HG03108 (cell line): ENCODE results near the gene RAD51B.
A peak's percentile ranks its signal among the peaks of the same experiment; 100 is the strongest.
"Not testable (repeated sequence)": the region's sequence is repeated elsewhere in the genome, so short reads cannot be mapped to it uniquely, and the experiment has no call there.

Source experiments
- ATAC-seq: cut with Tn5 transposase; IDR thresholded peaks from one replicate; pipeline ENCODE4 v1.9.1; 2021; ENCODE audit warnings: moderate library complexity; ENCODE audit not compliant: unreplicated experiment

RAD51B gene

DNA sequence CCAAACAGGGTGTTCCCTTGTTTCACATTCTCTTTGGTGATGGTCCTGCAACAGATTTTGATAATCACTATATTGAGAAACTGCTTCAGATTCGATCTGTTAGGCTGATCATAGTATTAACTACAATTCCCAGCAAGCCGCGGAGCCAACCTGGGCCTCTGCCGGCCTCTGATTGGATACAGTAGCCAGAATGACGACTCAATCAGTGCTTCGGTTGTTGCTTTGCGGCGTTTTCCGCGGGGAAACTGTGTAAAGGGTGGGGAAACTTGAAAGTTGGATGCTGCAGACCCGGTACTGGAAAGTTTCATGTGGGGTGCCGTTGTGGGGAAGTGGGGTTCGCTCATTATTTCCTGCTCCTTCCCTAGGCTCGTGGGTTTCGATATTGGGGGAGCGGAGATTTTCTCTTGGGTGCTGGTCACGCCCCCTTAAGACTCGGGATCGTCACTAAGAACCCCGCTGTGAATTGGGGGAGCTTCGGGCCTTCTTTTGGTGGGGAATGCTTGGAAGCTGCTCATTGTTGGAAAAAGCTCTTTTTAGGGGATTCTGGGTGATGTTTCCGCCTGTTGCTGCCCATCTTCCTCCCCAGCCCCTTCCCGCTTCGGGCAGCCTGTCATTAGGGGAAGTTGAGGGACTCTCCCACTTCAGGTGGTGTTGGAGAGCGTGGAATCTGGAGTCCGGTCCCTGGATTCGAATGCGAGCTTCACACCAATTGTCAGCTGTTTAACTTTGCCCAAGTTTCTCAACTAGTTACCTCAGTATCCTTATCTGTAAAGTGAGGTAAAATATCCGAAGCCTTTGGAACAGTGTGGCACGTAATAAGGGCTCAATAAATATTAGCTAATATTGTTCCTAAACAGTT is at the start of gene RAD51B:
Gene RAD51B (plus strand): TSS at position 217 of the 859 bp plus-strand sequence.
- ATAC-seq = peak; percentile 55

DNA sequence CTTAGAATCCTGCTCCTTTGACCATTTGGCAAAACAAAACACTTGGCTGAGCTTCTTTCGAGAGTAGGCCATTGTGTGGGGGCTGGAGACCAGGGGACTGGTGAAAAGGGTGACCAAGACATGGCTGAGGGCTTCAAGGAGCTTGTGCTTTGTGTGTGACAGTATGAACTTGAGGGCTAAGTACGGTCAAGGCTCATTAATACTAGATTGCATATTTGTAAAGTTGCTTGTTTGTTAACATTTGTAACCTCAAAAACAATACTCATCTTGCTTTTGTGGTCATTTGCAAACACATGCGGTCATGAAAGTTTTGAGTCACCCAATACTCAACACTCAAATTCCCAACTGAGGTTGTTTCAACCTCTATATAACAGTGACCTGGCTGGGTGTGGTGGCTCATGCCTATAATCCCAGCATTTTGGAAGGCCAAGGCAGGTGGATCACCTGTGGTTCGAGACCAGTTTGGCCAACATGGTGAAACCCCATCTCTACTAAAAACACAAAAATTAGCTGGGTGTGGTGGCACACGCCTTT is 45.7 kb upstream of the RAD51B start:
- ATAC-seq = no peak

DNA sequence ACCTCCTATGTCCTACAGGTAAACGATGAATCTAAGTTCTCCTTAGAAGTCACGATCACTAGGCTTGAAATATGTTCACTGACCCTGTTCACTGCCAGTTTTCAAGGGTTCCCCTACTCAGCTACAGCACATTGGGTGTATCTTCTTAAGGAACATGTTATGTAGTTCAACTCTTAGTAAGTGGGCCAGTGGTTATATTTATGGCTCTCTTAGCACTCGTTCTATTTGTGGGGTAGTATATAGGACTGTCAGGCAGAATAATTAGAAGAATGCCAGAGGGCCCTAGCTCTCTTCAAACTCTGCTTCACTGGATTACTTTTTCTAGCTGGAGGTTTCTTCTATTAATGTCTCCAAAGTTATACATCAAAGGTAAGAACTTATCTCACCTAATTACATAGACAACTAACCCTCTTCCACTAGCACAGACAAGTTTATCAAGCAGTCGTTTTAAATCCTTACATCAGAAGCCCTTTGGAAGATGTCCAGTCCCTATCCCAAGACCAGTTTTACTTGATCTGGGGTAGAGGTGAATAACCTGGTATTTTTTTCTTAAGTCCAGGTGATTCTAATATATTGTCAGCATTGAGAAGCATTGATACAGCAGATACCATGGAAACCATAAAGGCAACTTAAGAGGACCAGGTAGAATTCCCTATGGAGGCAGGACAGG is 42.8 kb upstream of the RAD51B start:
- ATAC-seq = no peak

DNA sequence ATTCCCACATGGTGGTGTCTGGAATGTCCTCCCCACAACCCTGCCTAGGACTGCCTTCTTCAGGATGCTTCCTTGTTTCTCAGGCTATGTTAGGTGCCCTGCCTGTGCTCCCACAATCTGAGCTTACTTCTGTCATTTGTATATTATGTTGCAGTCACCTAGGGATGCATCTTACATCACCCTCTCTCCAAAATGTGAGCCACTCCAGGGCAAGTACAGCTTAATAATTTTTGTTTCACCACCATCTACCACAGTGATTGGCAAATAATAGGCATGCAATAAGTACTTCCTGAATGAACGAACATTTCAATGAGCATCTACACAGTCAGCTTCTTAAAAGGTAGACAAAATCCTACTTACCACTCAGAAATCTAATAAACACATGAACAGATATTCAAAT is 40.8 kb upstream of the RAD51B start:
- no peak for ATAC-seq

DNA sequence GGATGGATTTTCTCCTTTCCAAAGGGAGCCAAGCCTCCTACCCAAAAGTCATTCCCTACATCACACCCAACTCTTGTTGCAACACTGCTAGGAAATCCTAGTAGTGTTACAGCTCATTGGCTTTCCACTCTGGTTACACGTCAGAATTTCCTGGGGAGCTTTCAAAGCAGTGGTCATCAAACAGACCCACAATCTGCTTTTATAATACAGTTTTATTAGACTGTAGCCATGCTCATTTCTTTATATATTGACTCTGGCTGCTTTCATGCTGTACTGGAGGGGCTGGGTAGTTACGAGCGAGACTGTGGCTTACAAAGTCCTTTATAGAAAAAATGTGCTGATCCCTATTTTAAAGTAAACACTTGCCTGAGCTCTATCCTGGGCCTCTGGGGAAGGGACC is 37.5 kb upstream of the RAD51B start:
- ATAC-seq = no peak

DNA sequence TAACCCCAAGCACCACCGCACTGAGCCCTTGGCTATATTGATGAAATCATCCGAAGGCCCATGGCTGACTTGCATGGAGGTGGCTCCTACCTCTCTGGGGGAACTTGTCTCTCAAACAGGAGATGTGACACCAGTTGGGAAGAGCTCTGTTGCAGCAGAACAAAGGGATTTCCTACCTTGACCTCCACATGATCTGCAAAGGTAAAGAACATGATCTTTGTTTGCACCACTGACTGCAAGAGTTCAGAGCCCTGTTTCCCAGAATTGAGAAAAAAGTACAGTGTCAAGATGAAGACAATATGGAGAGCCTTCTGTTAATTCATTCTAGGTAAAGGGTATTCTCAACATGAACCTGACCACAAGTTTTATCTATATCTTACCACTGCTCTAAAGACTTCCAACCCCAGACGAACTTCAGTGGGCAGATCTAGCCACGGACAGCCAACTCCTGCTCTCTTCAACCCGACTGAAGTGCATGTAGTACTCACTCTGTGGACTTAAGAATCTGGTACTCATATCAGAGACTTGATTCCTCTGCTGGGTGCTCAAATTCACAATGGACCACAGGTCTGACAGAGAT is 35.2 kb upstream of the RAD51B start:
- ATAC-seq = no peak

DNA sequence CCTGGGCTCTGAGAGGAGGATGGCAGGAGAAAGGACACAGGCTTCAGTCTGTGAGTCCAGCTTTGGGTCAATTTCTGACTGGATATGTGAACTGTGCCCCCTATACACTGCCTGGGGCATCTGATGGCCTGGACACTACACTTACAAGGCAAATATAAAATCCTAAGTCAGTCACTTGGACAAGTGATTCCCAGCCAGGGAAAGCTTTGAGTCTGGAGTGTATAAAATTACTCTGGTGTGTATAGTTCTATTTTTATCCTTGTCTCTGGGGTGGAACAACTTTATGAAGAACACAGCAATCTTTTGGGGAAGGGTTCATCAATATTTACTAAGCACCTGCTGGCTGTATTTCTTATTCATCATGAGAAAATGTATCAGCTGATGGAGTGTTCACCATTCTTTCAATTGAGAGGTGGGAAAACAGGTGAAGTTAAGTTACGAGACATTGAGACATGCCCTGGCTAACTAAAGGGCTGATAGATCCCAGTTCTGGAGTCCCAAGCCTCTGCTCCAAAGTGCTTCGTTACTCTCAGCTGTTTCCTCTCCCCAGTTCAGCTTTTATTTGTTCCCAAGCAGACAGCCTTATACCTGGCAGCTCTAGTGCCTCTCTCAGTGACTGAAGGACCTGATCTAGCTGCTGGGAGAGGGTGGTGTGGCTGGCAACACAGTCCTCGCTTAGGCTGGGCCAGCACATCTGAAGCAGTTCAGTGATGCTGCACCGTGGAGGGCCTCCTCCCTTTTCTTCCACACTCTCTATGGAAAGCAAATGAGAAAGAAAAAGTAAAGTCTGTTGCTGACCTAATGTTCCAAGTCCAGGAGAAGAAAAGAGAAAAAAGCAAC is 34.1 kb upstream of the RAD51B start:
- ATAC-seq = no peak

DNA sequence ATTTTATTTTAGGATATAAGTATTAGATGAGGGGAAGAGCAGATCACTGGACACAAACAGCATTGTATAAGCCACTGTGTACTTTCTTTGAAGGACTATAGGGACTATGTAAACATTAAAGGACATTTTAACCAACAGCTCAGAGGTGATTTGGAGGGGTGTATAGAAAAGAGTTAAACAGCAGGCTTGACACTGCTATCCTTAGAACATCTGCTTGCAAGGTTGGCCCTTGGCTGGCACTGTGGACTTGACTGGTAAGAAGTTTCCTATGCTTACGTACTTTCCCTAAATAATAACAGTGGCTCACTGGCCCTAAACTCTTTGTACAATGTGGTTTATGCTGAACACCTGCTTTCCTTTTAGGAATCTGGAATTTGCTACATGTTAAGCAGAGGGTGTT is 31.9 kb upstream of the RAD51B start:
- ATAC-seq = no peak

DNA sequence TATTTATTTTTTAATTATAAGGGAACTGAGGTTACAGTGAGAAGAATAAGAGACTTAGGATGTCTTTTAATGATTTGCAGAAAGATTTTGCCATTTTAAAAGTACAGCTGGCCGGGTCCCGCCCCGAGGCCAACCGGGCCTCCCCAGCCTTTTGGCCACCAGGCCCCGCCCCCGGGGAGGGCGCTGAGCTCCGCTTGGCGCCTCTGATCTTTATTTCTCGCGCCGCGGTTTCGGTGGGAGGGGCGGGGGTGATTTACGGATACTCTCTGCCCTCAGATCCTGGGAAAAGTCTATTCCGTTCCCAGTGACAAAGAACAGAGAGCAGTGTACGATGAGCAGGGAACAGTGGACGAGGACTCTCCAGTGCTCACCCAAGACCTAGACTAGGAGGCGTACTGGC is 20.8 kb upstream of the RAD51B start:
- ATAC-seq = no peak

DNA sequence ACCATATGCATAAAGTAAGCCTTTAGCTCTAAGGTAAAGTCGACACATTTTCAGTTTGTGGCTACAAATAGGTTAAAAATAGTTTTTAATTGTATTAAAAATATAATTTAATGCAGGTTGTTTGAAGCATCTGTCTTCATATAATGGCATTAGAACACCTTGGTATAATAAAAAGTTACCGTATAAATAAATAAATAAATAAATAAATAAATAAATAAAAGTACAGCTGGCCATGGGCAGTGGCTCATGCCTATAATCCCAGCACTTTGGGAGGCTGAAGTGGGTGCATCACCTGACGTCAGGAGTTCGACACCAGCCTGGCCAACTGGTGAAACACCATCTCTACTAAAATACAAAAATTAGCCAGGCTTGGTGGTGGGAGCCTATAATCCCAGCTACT is 18.8 kb upstream of the RAD51B start:
- ATAC-seq = no peak

DNA sequence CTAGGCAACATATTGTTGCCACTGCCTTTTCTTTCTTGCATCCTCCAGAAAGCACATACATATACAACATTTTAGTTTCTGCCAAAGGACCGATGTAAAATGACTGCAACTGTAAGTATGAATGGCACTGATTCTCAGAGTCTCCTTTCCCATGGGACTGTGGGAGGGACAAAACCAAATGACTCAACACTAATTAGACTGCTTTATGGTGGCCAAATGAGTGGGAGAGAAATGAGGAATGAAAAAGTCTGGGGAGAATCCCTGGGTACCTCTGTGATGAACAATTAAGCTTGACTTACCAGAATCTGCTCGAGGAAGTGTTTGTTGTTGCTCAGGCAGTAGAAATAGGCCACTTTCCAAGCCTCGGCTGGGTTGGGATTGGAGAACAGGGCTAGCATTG is 13.3 kb upstream of the RAD51B start:
- ATAC-seq = no peak

DNA sequence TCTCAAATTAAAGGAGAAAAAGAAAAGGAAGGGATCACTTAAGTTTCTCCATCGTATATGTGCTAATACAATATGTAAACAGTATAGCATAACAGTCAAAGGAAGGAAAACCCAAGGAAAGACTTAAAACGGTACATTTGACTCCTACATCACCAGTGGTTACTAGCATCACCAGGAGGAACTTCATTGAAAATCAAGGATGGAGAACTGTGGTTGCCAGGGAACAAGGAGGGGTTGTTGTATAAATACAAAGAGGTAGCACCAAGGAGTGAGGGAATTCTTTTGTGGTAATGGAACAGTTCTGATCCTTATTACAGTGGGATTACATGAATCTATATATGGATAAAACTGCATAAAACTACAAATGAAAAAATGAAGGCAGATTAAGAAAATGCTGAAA is 4.8 kb upstream of the RAD51B start:
- no peak for ATAC-seq

DNA sequence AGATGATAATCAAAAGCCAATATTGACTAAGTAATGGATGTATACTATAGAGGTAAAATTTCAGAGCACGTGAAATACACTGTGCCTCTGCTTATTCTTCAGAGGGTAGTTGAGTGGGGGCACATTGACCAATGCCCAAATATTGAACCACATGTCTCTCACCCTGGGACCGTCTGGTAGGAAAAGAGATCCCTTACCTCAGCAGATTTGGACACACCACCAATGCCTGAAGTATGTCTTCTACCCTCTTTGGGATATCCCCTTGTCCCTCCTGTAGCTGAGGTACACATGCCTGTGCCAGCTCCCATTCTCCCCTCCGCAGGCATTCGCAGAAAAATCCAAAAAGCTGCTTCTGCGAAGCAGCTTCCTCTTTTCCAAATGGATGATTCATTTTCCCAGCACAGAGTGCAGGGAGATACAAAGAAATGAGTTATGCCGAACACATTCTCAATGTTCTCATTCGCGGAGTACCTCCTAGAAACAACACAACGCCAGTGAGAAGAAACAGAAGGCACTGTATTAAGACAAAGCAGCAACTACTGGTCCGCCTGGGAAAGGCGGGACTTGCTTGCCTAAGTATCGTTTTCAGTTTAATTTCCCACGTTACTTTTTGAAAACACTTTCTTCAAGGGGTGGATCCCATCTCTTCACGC is 3.9 kb upstream of the RAD51B start:
- ATAC-seq = no peak

DNA sequence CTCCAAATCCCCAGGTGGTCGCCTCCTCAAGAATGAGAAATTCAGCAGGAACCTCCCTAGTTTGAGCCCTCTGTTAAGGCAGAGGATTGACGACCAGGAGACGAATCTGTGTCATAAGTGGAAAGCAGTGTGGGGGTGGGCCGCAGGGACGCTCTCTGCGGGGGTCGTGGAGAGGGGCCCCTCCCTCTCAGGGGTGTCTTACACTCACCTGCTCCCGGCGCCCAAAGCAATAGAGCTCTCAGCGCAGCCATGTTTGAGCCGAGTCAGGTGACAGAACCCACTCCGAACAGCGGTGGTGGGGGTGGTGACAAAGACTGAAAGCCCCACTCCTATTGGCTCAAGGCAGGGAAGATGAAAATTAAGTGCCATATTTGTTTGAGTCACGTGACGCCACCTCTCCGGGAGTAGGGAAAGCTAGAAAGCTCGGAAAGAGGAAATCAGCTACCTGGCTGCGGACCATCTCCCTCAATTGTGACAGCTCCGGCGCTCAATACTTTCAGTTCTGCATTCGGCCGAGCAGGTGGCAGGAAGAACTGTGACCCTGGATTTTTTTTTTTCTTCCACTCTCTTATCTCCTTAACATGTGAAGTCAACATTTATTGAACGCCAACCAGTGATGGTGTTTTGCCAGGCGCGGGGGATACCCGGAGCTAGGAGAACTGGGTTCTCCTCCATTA is 3.1 kb upstream of the RAD51B start, which contains the start of gene ZFYVE26:
Gene ZFYVE26 (minus strand): TSS at position 265 of the 677 bp plus-strand sequence. CDS start 627 bp downstream, outside the sequence.
- peak; percentile 79 for ATAC-seq

DNA sequence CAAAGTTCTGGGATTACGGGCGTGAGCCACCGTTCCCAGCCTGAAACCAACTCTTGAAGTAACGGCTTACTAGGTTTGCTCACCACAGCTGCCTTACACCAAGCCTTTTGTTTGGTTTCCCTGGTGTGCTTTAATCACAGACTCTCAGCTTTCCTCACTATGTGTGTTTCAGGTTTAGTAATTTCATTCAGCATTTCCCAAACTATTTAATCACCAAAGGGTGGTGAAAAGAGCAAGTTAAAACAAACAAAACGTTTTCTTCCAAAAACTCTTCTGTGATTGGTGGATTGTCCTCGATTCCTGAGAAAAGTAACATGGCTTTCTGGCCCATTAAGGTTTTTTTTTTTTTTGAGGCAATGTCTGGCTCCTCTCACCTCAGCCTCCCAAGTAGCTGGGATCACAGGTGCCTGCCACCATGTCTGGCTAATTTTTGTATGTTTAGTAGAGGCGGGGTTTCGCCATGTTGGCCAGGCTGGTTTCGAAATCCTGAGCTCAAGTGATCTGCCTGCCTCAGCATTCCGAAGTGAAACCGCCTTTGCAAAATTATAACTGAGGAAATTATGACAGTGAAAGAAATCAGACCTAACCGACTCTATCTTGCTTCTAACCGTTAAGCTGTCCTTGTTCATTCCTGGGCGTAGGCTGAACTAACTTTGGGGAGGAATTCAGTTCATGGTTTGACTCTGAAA is 1.7 kb upstream of the RAD51B start:
- ATAC-seq = no peak

DNA sequence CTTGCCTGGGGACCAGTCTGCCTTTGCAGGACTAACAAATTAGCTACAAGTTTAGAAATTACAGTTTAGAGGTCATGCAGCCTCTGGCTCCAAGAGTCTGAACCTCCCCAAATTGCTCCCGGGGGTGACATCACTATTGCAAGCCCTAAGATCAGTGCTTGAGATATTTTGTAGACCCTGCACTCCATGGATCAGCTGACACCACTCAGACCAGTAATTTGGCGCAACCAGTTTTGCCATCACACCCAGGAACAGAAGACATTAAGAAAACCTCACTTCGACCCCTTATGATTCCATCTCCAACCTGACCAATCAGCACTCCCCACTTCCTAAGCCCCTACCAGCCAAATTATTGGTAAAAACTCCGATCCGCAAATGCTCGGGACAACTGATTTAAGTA is 1.1 kb upstream of the RAD51B start:
- not testable (repeated sequence) for ATAC-seq

DNA sequence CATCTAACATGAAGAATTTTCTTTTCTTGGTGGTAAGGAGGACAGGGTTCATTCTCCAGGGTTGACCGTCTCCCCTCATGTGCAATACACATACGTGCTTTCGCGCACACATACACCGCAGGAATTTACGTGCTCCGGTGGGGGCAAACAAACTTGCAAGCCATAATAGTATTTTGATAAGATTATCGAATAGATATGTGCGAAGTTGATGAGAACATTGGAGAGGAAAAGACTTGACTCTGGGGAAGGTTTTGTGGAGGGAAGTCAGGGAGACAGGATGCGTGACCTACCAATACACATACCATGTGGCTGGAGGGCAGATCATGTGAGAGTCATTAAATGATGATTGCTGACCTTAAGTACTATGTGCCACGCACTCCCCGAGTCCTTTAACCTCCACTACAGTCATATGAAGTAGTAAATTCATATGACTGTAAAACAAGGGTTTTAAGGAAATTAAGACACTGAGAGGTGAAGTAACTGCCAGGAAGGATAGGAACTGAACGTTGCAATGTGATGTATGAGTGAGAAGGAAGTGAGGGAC is 921 bp downstream of the RAD51B start:
- no peak for ATAC-seq

DNA sequence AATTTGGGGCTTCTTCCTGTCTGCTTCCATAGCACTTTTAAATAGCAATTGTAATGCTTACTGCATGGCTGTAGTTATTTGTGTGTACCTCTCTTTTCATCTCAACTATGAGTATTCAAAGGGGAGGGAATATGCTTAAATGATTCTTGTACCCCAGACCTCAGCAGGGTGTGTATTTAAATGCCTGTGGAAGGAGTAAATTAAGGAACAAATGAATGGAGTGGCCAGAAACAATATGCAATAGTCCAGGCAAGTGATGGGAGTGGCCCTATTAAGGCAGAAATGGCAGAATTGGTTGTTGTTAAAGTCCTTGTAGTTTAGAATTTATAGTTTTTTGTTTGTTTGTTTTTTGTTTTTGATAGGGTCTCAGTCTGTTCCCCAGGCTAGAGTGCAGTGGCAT is 1.5 kb downstream of the RAD51B start:
- ATAC-seq = no peak

DNA sequence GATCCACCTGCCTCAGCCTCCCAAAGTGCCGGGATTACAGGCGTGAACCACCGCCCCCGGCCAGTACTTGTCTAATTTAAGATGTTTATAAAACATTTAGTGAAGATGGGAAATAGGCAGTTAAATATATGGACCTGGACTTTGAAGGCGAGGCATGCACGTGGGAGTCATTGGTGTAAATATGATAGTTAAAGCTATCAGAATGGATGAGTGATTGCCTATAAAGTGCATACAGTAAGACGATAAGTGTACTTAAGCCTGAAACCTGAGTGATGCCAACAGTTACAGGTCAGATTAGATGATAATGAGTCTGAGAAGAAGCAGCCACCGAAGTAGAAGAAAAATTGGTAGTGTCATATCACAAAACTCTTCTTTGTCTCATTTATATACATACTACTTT is 11.5 kb downstream of the RAD51B start:
- no peak for ATAC-seq
